ENCODE data around the gene CORO2A.
"Not testable (repeated sequence)": the region's sequence is repeated elsewhere in the genome, so short reads cannot be mapped to it uniquely, and the experiment has no call there.

CORO2A gene

GRCh38 chr9:98084396-98084795 lies 108.0 kb downstream of the CORO2A start:
- DNase-seq (ENCODE audit: low spot score): no peak

- DNase-seq (ENCODE audit: low spot score): no peak
Measured at GRCh38 chr9:98083566-98084183, 108.8 kb downstream of the CORO2A start.

- peak; percentile 30 for DNase-seq (ENCODE audit: low spot score)
Measured at GRCh38 chr9:98083061-98083501, 109.4 kb downstream of the CORO2A start.

- DNase-seq (ENCODE audit: low spot score): no peak
Measured at GRCh38 chr9:98081477-98082219, 110.8 kb downstream of the CORO2A start.

GRCh38 chr9:98080780-98081179 lies 111.7 kb downstream of the CORO2A start:
- DNase-seq (ENCODE audit: low spot score): no peak

- no peak for DNase-seq (ENCODE audit: low spot score)
Measured at GRCh38 chr9:98080326-98080725, 112.1 kb downstream of the CORO2A start.

- DNase-seq (ENCODE audit: low spot score): no peak
Measured at GRCh38 chr9:98078895-98079294, 113.5 kb downstream of the CORO2A start.

GRCh38 chr9:98076514-98076890 lies 115.9 kb downstream of the CORO2A start:
- not testable (repeated sequence) for DNase-seq (ENCODE audit: low spot score)

- DNase-seq (ENCODE audit: low spot score): no peak
Measured at GRCh38 chr9:98075332-98075805, 117.1 kb downstream of the CORO2A start.

GRCh38 chr9:98074115-98074990 lies 118.1 kb downstream of the CORO2A start:
- peak; percentile 48 for DNase-seq (ENCODE audit: low spot score)

- no peak for DNase-seq (ENCODE audit: low spot score)
Measured at GRCh38 chr9:98071737-98072136, 120.7 kb downstream of the CORO2A start.

Data from pons (tissue), 1 donor.